Mesenteric fat pad (tissue), 1 donor: ENCODE measurements around the gene HIGD2A. TPM values are rescaled to one million over a fixed set of nuclear protein-coding genes. Genes with fewer than 3 reads are reported as not detected.

Source experiments
- DNase-seq: peaks from one replicate; pipeline ENCODE4 v3.0.0-alpha.2; 2020; ENCODE audit warnings: low spot score
- long read RNA-seq: library from polyadenylated mRNA; unstranded; transcript quantifications from one replicate; pipeline ENCODE4 v2.0.0, GENCODE V29; 2020
- total RNA-seq: library from RNA; stranded (reverse); fragmentation: NEBNext Ultra II Directional; extraction: Animal tissue kit (Norgen Biotek cat#: 25700); gene quantifications from one replicate; pipeline ENCODE4 v1.2.1, GENCODE V29; 2021
- donor health status: DM: yes; HTN: yes; CAD: no.

The HIGD2A gene, protein sequence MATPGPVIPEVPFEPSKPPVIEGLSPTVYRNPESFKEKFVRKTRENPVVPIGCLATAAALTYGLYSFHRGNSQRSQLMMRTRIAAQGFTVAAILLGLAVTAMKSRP
- total RNA-seq = 107 TPM
- long read RNA-seq, transcript HIGD2A-201 (2 exons, 668 nt) = major isoform, 26 of 29 reads
- long read RNA-seq, partial matches to known transcripts = 0 of 29 reads
- long read RNA-seq, other reads (novel, unspliced or antisense) = 3 of 29 reads

DNA sequence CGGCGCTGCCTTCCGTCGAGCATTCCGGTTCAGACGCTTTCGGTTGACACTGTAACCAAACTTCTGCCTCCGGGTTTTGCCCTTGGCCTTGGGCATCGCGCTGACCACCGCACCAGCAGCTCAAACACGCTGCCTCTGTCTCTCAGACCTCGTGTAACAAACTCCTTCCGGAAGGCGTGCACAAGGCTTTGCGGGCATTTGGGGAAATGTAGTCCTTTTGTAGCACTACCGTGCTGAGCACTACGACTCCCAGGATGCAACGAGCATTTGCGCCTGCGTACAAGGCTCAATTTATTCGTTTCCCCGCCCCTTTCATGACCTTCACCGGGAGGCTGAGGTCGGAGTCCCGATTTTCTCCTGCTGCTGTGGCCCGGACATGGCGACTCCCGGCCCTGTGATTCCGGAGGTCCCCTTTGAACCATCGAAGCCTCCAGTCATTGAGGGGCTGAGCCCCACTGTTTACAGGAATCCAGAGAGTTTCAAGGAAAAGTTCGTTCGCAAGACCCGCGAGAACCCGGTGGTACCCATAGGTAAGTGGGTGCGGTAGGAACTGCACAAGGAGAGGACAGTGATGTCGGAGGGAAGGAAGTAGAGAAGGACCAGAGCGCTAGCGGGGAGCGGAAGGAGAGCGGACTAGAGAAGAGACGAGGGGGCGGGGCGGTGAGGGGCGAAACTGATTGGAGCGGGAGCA is at the start of gene HIGD2A, which contains the start of gene NOP16:
TSS of gene HIGD2A (plus strand) at position 308 of the 691 bp plus-strand sequence. CDS start at position 377, 69 bp downstream.
TSS of gene NOP16 (minus strand) at position 155 of the 691 bp plus-strand sequence. CDS start at position 96, 59 bp downstream.
- peak; percentile 93 for DNase-seq

DNA sequence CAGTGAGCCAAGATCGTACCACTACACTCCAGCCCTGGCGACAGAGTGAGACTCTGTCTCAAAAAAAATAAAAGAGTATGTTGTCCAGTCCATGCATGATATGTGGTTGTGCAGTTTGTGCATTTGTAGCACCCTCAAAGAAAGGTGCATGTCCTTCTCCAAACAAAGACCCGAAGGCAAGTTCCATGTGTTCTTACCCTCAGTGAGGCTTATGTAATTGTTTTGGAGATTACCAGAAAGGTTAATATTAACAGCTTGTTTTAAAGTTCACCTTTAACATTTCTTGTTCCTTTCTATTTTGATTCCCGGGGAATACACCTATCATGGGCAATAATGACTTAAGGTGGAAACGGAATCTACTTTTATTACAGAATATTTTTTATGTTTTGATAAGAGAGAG is 49.2 kb upstream of the HIGD2A start:
- DNase-seq = no peak

DNA sequence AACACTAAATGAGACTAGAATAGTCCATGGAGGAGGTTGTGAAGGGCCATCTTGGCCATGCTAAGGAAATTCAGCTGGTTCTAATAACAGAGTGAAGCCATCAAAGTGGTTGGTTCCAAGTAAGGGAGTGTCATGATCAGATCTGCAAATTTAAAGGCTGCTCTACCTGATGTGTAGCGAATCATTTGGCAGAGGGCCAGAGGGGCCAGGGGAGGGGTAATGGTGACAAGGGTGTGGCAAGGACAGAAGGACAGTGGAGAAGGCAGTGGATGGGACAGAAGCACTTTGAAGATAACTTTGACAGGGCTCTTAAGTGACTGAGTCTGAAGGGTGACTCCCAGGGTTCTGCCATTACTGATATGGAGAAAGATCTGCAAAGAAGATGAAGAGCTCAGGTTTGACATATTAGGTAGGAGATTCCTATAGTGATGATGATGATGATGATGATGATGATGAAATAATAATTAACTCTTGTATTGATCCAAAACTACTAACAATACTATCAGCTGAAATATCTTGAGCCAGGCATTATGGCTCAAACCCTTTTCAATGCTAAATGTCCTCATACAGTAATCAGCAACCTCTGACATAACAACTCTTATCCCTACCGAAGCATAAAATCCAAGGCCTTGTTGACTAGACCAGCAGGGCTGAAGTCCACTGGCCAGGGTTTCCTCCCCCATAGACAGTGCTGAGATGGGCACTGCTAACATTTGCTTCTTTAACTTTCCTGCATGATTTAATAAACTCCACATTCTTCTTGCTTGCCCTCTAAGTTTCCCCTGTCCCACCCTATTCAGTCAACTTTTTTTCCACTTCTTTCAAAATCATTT is 47.0 kb upstream of the HIGD2A start:
- no peak for DNase-seq

DNA sequence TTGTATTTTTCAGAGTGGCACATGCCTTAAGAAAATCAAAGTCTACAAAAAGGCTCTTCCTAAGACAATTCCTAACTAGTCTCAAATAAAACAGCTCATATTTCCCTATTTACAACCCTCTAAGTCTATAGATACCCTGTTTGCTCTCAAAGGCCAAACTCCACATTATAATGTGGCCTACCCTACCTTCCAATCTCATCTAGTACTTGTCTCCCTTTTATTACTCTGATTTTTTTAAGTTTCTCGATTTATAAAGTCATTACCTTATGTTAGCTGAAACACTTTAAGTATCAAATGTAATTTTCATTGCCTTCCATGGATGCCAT is 46.4 kb upstream of the HIGD2A start:
- no peak for DNase-seq

- DNase-seq = no peak
Observed at GRCh38 chr5:176342766-176343458, 45.6 kb upstream of the HIGD2A start.

- peak; percentile 57 for DNase-seq
Observed at GRCh38 chr5:176350416-176350815, 38.1 kb upstream of the HIGD2A start.

DNA sequence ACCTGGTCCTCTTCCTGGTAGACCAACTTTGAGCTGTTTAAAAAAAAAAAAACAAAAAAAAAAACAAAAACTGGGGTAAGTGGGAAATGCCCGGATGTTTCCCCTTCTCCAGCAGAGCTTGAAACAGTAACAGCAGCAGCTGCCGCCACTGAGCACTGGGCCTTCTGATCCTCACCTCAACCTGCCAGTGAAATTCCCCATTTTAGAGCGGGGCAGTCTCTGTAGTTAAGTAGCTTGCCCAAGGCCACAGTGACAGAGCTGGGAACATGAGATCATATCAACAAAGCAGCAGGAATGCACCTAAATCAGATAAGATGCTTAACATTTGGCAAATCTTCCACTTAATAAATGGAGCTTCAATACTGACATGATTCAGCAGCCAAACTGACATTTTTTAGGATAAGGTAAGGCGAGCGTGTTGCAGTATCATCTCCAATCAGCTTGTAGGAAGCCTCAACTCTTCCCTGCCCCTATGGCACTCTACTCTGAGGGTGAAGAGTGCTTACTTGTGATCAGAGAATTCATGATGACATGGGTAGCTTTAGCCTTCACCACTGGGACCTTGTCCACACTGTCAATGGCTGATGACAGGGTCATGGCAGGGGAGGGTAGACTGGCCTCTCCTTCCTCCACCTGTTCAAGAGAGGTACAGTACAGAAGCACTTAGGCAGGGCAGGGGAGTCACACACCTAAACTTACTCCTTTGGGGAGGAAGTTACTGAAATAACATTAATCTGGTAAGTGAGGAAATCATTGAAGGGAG is 36.3 kb upstream of the HIGD2A start:
- peak; percentile 14 for DNase-seq

DNA sequence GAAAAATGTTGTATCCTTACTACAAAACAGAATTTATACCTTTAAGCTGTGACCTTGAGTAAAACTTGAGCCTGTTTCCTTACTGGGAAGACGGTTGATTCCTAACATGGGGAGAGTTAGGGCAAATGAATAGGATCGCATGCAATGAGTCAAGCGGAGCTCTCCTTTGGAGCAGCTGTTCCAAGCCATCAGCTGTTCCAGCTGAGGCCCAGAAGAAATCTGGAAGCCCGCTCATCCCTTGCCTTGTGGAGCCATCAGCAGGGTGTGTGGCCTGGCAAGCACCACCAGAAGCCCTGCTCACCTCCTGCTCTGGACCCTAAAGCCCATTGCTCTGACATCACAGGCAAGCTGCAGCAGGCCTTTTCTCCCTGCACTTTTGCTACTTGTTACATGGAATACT is 35.0 kb upstream of the HIGD2A start:
- DNase-seq = peak; percentile 49

- DNase-seq = no peak
Observed at GRCh38 chr5:176355400-176356178, 33.0 kb upstream of the HIGD2A start.

DNA sequence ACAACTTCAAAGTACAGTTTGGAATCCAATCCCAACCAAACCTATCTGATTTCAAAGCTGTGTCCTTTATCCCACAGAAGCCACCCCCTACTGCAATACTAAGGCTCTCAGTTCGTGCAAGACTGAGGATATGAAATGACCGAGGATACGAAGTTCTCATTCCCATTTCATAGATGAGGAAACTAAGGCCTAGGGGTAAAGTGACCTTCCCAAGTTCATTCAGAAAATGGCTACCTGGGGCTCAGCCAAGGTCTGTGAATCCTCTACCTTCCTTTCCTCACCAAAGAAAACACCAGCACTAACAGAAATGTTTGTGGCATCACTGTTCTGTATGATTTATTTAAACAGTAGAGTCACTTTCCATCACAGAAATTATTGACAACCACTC is 32.4 kb upstream of the HIGD2A start:
- no peak for DNase-seq

DNA sequence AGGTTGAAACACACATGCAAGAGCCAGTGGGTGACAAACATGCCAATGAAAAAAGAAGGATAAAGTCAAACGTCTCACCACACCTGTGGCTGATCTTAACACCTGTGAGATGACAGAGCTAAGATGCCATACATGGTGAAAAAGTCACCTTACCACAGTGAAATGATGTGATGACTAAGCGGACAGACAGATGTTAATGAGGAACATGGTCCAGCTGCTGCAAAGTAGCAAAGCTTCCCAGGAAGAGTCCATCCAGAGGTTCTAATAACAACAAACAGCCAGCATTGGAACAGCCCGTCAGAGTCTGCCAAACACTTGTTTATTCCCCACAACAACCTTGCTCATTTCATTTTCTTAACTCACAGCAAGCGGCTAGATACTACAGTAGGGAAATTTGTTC is 28.9 kb upstream of the HIGD2A start:
- DNase-seq = no peak

GRCh38 chr5:176360894-176361436 is 27.6 kb upstream of the HIGD2A start:
- DNase-seq = no peak

DNA sequence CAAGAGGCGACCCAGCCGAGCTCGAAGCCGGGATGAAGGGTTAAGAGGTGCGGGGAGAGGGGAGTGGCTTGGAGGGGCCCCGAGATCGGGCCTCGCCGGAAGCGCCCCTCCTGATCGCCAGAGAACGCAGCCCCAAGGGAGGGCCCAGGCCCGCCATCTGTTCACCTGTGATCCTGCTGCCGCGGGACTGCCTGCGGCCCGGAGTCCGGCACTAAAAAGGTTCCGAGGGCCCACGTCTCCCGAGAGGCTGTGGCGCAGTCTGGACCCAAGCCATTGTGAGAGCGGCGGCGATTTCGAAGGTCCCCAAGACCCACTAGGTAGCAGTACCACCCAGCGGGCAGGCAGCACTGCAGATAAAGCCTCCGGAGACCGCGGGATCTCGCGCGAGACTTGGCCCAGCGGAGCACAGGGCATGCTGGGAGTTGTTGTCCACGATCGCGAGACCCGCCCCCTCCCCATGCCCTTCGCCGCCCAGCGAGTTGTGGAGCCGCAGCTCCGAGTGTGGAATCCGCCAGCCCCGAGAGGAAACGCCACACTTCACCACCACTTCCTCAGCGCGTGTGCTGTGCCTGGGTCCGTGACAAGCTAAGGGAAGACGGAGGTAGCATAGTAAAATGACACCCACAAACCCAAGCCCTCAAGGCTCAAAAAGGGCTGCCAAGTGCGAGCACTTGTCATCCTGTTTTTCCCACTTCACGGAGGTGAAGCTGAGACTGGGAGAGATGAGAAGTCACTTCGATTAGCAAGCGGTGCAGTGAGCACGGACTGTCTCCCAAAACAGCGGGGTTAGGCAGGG is 26.9 kb upstream of the HIGD2A start, which contains the start of gene KIAA1191:
TSS of gene KIAA1191 (minus strand) at position 328 of the 796 bp plus-strand sequence. CDS start 2,256 bp downstream, outside the sequence.
- DNase-seq = peak; percentile 97

GRCh38 chr5:176362233-176362490 is 26.4 kb upstream of the HIGD2A start:
- DNase-seq = no peak

DNA sequence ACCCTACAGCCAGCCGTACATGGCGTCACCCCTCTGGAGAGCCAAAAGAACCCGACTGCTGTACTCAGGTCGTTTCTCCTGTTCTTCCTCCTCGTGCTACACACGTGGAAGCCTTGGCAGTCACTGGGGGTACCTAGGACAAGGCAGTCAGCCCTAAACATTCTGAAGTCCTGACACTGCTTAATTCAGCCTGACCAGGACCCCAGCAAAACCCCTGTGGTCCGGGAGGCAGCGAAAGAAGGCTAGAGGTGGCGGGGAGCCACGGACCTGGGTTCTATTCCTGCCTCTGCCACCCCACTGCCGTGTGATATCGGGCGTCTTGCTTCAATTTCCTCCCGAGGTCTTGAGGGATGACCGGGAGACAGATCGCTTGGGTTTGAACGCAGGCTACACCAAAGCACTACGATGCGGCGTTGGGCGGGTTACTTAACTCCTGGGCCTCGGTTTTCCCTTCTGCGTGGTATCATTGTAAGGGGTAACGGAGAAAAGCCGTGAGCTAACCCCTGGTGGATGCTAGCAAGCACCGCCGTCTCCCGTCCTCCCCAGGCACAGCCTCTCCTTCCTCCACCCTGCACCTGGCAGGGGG is 23.7 kb upstream of the HIGD2A start:
- DNase-seq = no peak

DNA sequence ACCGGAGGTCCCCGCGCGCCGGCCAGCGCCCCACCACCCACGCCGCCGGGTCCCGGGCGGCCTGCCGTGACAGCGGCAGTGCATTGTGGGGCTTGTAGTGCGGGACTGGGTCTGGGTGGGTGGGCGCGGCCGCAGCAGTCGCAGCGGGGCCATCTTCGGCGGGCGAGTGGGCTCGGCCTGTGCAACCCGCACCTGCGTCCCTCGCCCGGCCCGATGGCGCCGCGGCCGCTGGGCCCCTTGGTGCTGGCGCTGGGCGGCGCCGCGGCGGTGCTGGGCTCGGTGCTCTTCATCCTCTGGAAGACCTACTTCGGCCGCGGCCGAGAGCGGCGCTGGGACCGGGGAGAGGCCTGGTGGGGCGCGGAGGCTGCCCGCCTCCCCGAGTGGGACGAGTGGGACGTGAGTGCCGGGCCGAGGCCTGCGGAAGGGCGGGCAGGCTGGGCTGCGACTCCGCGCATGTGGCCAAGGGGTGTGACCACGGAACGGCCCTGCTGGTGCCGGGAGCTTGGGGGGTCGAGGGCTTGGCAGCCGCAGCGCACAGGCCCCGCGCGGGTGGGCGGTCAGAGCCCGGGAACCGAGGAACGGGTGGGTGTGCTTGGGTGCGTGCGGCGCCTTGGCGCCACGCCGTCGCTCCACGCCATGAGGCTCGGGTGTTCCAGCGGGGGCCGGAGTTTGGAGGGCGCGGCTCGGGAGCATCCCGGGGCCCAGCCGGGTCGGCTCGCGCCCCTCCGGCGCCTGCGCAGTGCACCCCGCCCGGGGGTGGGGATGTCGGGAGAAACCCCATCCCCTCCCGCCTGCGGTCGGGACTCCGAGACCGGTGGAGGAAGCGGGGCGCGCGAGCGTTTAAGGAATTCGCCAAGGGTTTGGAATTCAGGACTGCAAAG is 23.0 kb upstream of the HIGD2A start, which contains the start of gene ARL10:
TSS of gene ARL10 (plus strand) at position 137 of the 881 bp plus-strand sequence. CDS start at position 214, 77 bp downstream.
- no peak for DNase-seq

- no peak for DNase-seq
Observed at GRCh38 chr5:176366232-176366894, 22.2 kb upstream of the HIGD2A start.
